Loucy (cell line): ENCODE results near the gene GGCX.

Experiments
- EZH2phosphoT487 ChIP-seq: fragments of 200-600 bp; IDR thresholded peaks from 2 replicates; pipeline ENCODE4 v1.6.1; 2018; ENCODE audit warnings: antibody characterized with exemption, mild to moderate bottlenecking, moderate library complexity, borderline replicate concordance
- TF ChIP-seq, protein P1 (sequence below): fragments of 200-600 bp; sonication (generic); conservative IDR thresholded peaks from 2 replicates; pipeline ENCODE4 v1.5.1; 2014; ENCODE audit warnings: mild to moderate bottlenecking, antibody characterized with exemption, low read length

DNA sequence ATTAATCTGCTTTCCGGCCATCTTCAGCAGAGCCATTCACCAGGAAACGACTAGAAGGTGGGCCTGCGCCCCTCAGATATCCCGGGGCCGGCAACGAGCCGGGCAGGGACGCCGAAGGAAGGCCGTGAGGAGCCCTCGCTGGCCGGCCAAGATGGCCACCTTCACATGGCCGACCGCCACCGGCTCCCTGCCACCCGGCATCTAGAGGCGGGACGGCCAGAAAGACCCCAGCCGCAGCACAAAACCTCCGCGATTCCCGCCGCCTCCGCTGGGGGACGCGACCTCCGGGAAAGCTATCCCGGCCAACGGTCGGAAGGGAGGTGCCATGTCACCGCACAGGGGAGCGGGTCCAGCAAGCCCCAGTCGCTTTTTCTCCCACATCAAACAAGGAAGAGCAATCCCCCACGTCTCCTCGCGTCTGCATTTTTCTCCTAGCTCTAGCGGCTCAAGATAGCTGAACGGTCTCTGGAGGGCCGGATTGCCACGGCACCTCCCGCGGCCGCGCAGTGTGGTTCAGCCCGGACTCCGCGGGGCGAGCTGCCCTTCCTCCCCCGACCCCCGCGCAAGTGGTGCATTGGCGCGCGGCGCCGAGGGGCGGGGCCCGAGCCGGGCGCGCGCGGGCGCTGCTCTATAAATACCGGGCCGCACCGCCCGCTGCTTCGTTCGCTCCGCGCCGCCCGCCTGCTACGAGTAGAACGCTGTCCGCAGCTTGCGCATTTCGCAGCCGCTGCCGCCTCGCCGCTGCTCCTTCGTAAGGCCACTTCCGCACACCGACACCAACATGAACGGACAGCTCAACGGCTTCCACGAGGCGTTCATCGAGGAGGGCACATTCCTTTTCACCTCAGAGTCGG, 22.6 kb downstream of the GGCX start, which contains the start of gene MAT2A:
- TF ChIP-seq, protein P1, sequence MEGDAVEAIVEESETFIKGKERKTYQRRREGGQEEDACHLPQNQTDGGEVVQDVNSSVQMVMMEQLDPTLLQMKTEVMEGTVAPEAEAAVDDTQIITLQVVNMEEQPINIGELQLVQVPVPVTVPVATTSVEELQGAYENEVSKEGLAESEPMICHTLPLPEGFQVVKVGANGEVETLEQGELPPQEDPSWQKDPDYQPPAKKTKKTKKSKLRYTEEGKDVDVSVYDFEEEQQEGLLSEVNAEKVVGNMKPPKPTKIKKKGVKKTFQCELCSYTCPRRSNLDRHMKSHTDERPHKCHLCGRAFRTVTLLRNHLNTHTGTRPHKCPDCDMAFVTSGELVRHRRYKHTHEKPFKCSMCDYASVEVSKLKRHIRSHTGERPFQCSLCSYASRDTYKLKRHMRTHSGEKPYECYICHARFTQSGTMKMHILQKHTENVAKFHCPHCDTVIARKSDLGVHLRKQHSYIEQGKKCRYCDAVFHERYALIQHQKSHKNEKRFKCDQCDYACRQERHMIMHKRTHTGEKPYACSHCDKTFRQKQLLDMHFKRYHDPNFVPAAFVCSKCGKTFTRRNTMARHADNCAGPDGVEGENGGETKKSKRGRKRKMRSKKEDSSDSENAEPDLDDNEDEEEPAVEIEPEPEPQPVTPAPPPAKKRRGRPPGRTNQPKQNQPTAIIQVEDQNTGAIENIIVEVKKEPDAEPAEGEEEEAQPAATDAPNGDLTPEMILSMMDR: peak; percentile 63
- no peak for TF ChIP-seq EZH2phosphoT487
